T-cell (primary cell): Measurements from ENCODE around the gene SORL1. TPM values are rescaled to one million over a fixed set of nuclear protein-coding genes. Genes with fewer than 3 reads are reported as not detected.

Experiments
- ATAC-seq, 4 experiments: fragments of 200-7000 bp in 3 of 4; fragments of 150-1000 bp in 1 of 4; cut with Tn5 transposase; replicated peaks in 1 of 4; 1 replicate in 3 of 4; 2 replicates in 1 of 4; pipeline ENCODE4 v1.10.0; 2021; ENCODE audit warnings: moderate library complexity in 3 of 4, mild to moderate bottlenecking in 2 of 4, moderate number of reproducible peaks in 1 of 4
- CTCF ChIA-PET, 2 donors: fragments of 300-600 bp; sonication (Branson Sonifier 250); formaldehyde crosslinking; loops; one replicate each; lab custom pipeline; 2022; ENCODE audit warnings: antibody characterized with exemption in 2 of 2; lab: Charles Lee
- POLR2A ChIA-PET, 2 donors: fragments of 300-600 bp; sonication (Branson Sonifier 250); formaldehyde crosslinking; loops; one replicate each; lab custom pipeline; 2022; ENCODE audit warnings: antibody characterized with exemption in 2 of 2; lab: Charles Lee
- DNase-seq, 35 experiments: peaks; one replicate each; pipeline versions ENCODE4 v3.0.0 to v3.0.0-alpha.2; 2013 to 2023
- H3K27ac ChIP-seq: one replicate; pipeline ENCODE4 v1.5.1; 2013; ENCODE audit warnings: low read length
- H3K27me3 ChIP-seq, 2 experiments: replicated peaks in 1 of 2; 1 replicate in 1 of 2; 2 replicates in 1 of 2; pipeline versions ENCODE4 v1.6.1 to v1.7.0; 2013; ENCODE audit warnings: low read length in 1 of 2, mixed read lengths in 1 of 2; ENCODE audit not compliant: control insufficient read depth in 2 of 2, insufficient read depth in 2 of 2; ENCODE audit errors: extremely low read depth in 1 of 2
- H3K36me3 ChIP-seq, 2 donors: 1 replicate in 1 of 2; 2 replicates in 1 of 2; pipeline versions ENCODE4 v1.6.1 to v1.7.0; 2013; ENCODE audit warnings: low read length in 1 of 2; ENCODE audit not compliant: control insufficient read depth in 2 of 2, insufficient read depth in 1 of 2; ENCODE audit errors: extremely low read depth in 1 of 2
- H3K4me1 ChIP-seq, 2 experiments: 1 replicate in 1 of 2; 2 replicates in 1 of 2; pipeline versions ENCODE4 v1.6.1 to v1.7.0; 2013; ENCODE audit warnings: low read length in 2 of 2, mixed read lengths in 1 of 2; ENCODE audit not compliant: insufficient read depth in 2 of 2, control insufficient read depth in 1 of 2; ENCODE audit errors: extremely low read depth in 1 of 2
- H3K4me3 ChIP-seq, 2 donors: 1 replicate in 1 of 2; 2 replicates in 1 of 2; pipeline versions ENCODE4 v1.5.1 to v1.7.0; 2013; ENCODE audit warnings: mild to moderate bottlenecking in 2 of 2, low read length in 1 of 2, moderate library complexity in 1 of 2; ENCODE audit not compliant: control insufficient read depth in 1 of 2; ENCODE audit errors: extremely low read depth in 1 of 2
- H3K9me3 ChIP-seq: 2 replicates; pipeline ENCODE4 v1.7.0; 2013
- H3K27ac Mint-ChIP-seq, 2 donors: one replicate each; pipeline ENCODE4 v1.8.0; 2020 to 2021; ENCODE audit warnings: mild to moderate bottlenecking in 2 of 2, mixed read lengths in 2 of 2
- H3K27me3 Mint-ChIP-seq, 2 donors: one replicate each; pipeline ENCODE4 v1.8.0; 2021 to 2022; ENCODE audit warnings: mixed read lengths in 2 of 2
- H3K36me3 Mint-ChIP-seq: one replicate; pipeline ENCODE4 v1.8.0; 2021; ENCODE audit warnings: mixed read lengths
- H3K4me1 Mint-ChIP-seq, 3 donors: one replicate each; pipeline ENCODE4 v1.8.0; 2020 to 2022; ENCODE audit warnings: mixed read lengths in 3 of 3, mild to moderate bottlenecking in 1 of 3
- H3K4me3 Mint-ChIP-seq, 3 donors: one replicate each; pipeline ENCODE4 v1.8.0; 2020 to 2022; ENCODE audit warnings: mild to moderate bottlenecking in 3 of 3, mixed read lengths in 3 of 3, moderate library complexity in 3 of 3
- H3K9me3 Mint-ChIP-seq, 3 donors: one replicate each; pipeline ENCODE4 v1.8.0; 2020 to 2022; ENCODE audit warnings: mixed read lengths in 3 of 3
- WGBS: methylation state at CpG from one replicate; pipeline ENCODE4 v1.1.5; 2013; ENCODE audit warnings: missing lambda C conversion rate; ENCODE audit not compliant: insufficient coverage; 5-methylcytosine and 5-hydroxymethylcytosine counted together
- total RNA-seq, 35 experiments: library from RNA in 6 of 35; stranded (reverse) in 6 of 35; fragments of 120-200 nt in 1 of 35; gene quantifications; one replicate each; pipeline versions ENCODE4 v1.2.1 to v1.2.4 and lab custom pipeline; 2013 to 2026

Gene SORL1
- total RNA-seq, 5 donors from 2014 or later (not counting 1 experiment from before 2014, with no cell fraction given): 361 to 422 (median 392) TPM

GRCh38 chr11:121576531-121576930 is 124.4 kb downstream of the SORL1 start:
- Histone ChIP-seq H3K27ac (no peak overlapping the region), H3K27me3 (no peaks in the 10 kb centered on the region), H3K4me1 (no peaks in the 10 kb centered on the region), H3K4me3 (no peak overlapping the region), H3K36me3 (peaks cover 22 to 96% of the 10 kb centered on the region in 2 donors), H3K9me3 (no peaks in the 10 kb centered on the region)
- Mint-ChIP-seq H3K27me3 (no peaks in the 10 kb centered on the region), H3K9me3 (peaks cover 0 to 11% (median 0%) of the 10 kb centered on the region in 3 donors), H3K4me3 (no peak overlapping the region), H3K27ac (peak overlapping the region; percentile 41 to 55), H3K36me3 (peaks cover 93% of the 10 kb centered on the region), H3K4me1 (peaks cover 14 to 23% (median 17%) of the 10 kb centered on the region in 3 donors)
- ChIA-PET CTCF (interaction anchor here in 1 of 2 donors (0.8 to 1.6 kb wide), 2 partner anchors 15 to 149 kb away, joined by 3 to 4 read pairs; no protein-coding TSS in a partner anchor), POLR2A (interaction anchor here in 1 of 2 donors (0.5 to 0.7 kb wide), 3 partner anchors 12 to 256 kb away, joined by 5 to 9 read pairs (median 7); no protein-coding TSS in a partner anchor)
- whole genome bisulfite sequencing: 89% methylated on average over 4 of the region's 7 CpGs
- ATAC-seq (no peak), DNase-seq (no peak)

GRCh38 chr11:121577106-121577848 is 125.2 kb downstream of the SORL1 start:
- POLR2A ChIA-PET: interaction anchor here in 1 of 2 donors (0.5 kb wide), 1 partner anchor 257 kb away, joined by 9 read pairs; no protein-coding TSS in a partner anchor
- H3K36me3 Mint-ChIP-seq: peaks cover 90% of the 10 kb centered on the region

GRCh38 chr11:121578251-121578976 is 126.3 kb downstream of the SORL1 start:
- H3K4me3 ChIP-seq: no peak overlapping the region
- peaks cover 0 to 14% of the 10 kb centered on the region in 2 experiments for H3K4me1 ChIP-seq
- H3K27ac ChIP-seq: no peak overlapping the region
- ATAC-seq (no peak), DNase-seq (no peak)
- POLR2A ChIA-PET: interaction anchor here in 1 of 2 donors (0.6 kb wide), 1 partner anchor 51 kb away, joined by 3 read pairs; no protein-coding TSS in a partner anchor
- Mint-ChIP-seq H3K27me3 (no peaks in the 10 kb centered on the region), H3K27ac (peak overlapping the region in 1 of 2 donors; percentile 45), H3K36me3 (peaks cover 91% of the 10 kb centered on the region), H3K4me1 (peaks cover 23 to 41% (median 36%) of the 10 kb centered on the region in 3 donors), H3K4me3 (no peak overlapping the region), H3K9me3 (peaks cover 0 to 11% (median 0%) of the 10 kb centered on the region in 3 donors)
- H3K27me3 ChIP-seq: no peaks in the 10 kb centered on the region
- CTCF ChIA-PET: interaction anchor here (0.6 to 1.6 kb wide), 2 partner anchors 13 to 326 kb away, joined by 3 to 4 read pairs; no protein-coding TSS in a partner anchor
- no CpG with 5 or more reads among the region's 10 CpGs for WGBS
- peaks cover 17 to 97% of the 10 kb centered on the region in 2 donors for H3K36me3 ChIP-seq
- H3K9me3 ChIP-seq: no peaks in the 10 kb centered on the region

More at GRCh38 chr11:121577106-121577848, 125.2 kb downstream of the SORL1 start:
- 84% methylated on average over 16 of the region's 16 CpGs for WGBS
- CTCF ChIA-PET: interaction anchor here (0.6 to 1.6 kb wide), 4 partner anchors 11 to 325 kb away, joined by 3 to 4 read pairs (median 3); no protein-coding TSS in a partner anchor
- H3K27ac Mint-ChIP-seq: peak overlapping the region; percentile 9 to 35
- peaks cover 19 to 31% (median 24%) of the 10 kb centered on the region in 3 donors for H3K4me1 Mint-ChIP-seq
- ATAC-seq (no peak), DNase-seq (no peak)
- H3K36me3 ChIP-seq: peaks cover 22 to 95% of the 10 kb centered on the region in 2 donors
- peaks cover 0 to 11% (median 0%) of the 10 kb centered on the region in 3 donors for H3K9me3 Mint-ChIP-seq
- no peaks in the 10 kb centered on the region for H3K27me3 ChIP-seq
- H3K4me3 ChIP-seq: no peak overlapping the region
- H3K4me3 Mint-ChIP-seq: no peak overlapping the region
- H3K9me3 ChIP-seq: no peaks in the 10 kb centered on the region
- H3K4me1 ChIP-seq: peaks cover 0 to 2% of the 10 kb centered on the region in 2 experiments
- H3K27ac ChIP-seq: no peak overlapping the region
- H3K27me3 Mint-ChIP-seq: no peaks in the 10 kb centered on the region

GRCh38 chr11:121580154-121580553 is 128.0 kb downstream of the SORL1 start:
- H3K4me1 Mint-ChIP-seq: peaks cover 23 to 49% (median 45%) of the 10 kb centered on the region in 3 donors
- H3K4me1 ChIP-seq: peaks cover 0 to 15% of the 10 kb centered on the region in 2 experiments
- no peaks in the 10 kb centered on the region for H3K27me3 Mint-ChIP-seq
- H3K4me3 Mint-ChIP-seq: no peak overlapping the region
- H3K36me3 Mint-ChIP-seq: peaks cover 84% of the 10 kb centered on the region
- ChIA-PET POLR2A (no interaction called here), CTCF (no interaction called here)
- H3K36me3 ChIP-seq: peaks cover 14 to 96% of the 10 kb centered on the region in 2 donors
- no peaks in the 10 kb centered on the region for H3K27me3 ChIP-seq
- peaks cover 0 to 11% (median 0%) of the 10 kb centered on the region in 3 donors for H3K9me3 Mint-ChIP-seq
- H3K9me3 ChIP-seq: no peaks in the 10 kb centered on the region
- peak overlapping the region; percentile 44 to 53 for H3K27ac Mint-ChIP-seq
- H3K4me3 ChIP-seq: no peak overlapping the region
- 100% methylated on average over 1 of the region's 4 CpGs for WGBS
- ATAC-seq (no peak), DNase-seq (no peak)
- no peak overlapping the region for H3K27ac ChIP-seq

GRCh38 chr11:121581607-121582006 is 129.5 kb downstream of the SORL1 start:
- peak overlapping the region; percentile 84 to 88 for H3K27ac Mint-ChIP-seq
- no peak for DNase-seq
- CTCF ChIA-PET: interaction anchor here (1.2 kb wide), 2 partner anchors 10 kb away, joined by 3 to 4 read pairs; no protein-coding TSS in a partner anchor

More at GRCh38 chr11:121581607-121582006, 129.5 kb downstream of the SORL1 start:
- no peak overlapping the region for H3K4me3 Mint-ChIP-seq
- Histone ChIP-seq H3K27ac (peak overlapping the region; percentile 48), H3K27me3 (no peaks in the 10 kb centered on the region), H3K36me3 (peaks cover 13 to 96% of the 10 kb centered on the region in 2 donors), H3K9me3 (no peaks in the 10 kb centered on the region), H3K4me1 (peaks cover 0 to 15% of the 10 kb centered on the region in 2 experiments), H3K4me3 (no peak overlapping the region)
- WGBS: no CpG with 5 or more reads among the region's 4 CpGs
- POLR2A ChIA-PET: no interaction called here
- peaks cover 78% of the 10 kb centered on the region for H3K36me3 Mint-ChIP-seq
- H3K9me3 Mint-ChIP-seq: peaks cover 0 to 11% (median 0%) of the 10 kb centered on the region in 3 donors
- no peak for ATAC-seq
- no peaks in the 10 kb centered on the region for H3K27me3 Mint-ChIP-seq
- H3K4me1 Mint-ChIP-seq: peaks cover 23 to 50% (median 49%) of the 10 kb centered on the region in 3 donors
